GM23338 (cell line): ENCODE measurements around the gene TF. TPM values are rescaled to one million over a fixed set of nuclear protein-coding genes. Genes with fewer than 3 reads are reported as not detected.

Experiments used
- ATAC-seq: fragments of 200-7000 bp; cut with Tn5 transposase; 3 replicates; pipeline ENCODE4 v1.9.1; 2020
- DNase-seq: peaks from one replicate; pipeline ENCODE4 v3.0.0-alpha.2; 2015; ENCODE audit warnings: low spot score
- H2AFZ ChIP-seq: fragments of 200-600 bp; sonication (generic); 2 replicates; pipeline ENCODE4 v1.8.0; 2016; ENCODE audit warnings: antibody characterized with exemption, mild to moderate bottlenecking, moderate library complexity
- H3F3A ChIP-seq: fragments of 200-600 bp; sonication (generic); replicated peaks from 2 replicates; pipeline ENCODE4 v1.8.0; 2017; ENCODE audit warnings: antibody characterized with exemption, mixed run types, low read depth
- H3K27ac ChIP-seq: fragments of 200-600 bp; sonication (generic); 2 replicates; pipeline ENCODE4 v1.6.1; 2016; ENCODE audit warnings: low read depth
- H3K27me3 ChIP-seq: fragments of 200-600 bp; sonication (generic); 2 replicates; pipeline ENCODE4 v1.8.0; 2016; ENCODE audit warnings: mild to moderate bottlenecking, mixed run types, moderate library complexity; ENCODE audit not compliant: insufficient read depth
- H3K36me3 ChIP-seq: fragments of 200-600 bp; sonication (generic); 2 replicates; pipeline ENCODE4 v1.8.0; 2016; ENCODE audit warnings: mild to moderate bottlenecking; ENCODE audit not compliant: insufficient read depth
- H3K4me1 ChIP-seq: fragments of 200-600 bp; sonication (generic); 2 replicates; pipeline ENCODE4 v1.8.0; 2016; ENCODE audit warnings: mild to moderate bottlenecking, moderate library complexity; ENCODE audit not compliant: insufficient read depth
- H3K4me2 ChIP-seq: fragments of 200-600 bp; sonication (generic); 2 replicates; pipeline ENCODE4 v1.7.1; 2017; ENCODE audit warnings: mixed run types
- H3K4me3 ChIP-seq: fragments of 200-600 bp; sonication (generic); 2 replicates; pipeline ENCODE4 v1.6.1; 2016; ENCODE audit warnings: mixed run types
- H3K79me2 ChIP-seq: fragments of 200-600 bp; sonication (generic); replicated peaks from 2 replicates; pipeline ENCODE4 v1.8.0; 2017; ENCODE audit warnings: mild to moderate bottlenecking; ENCODE audit not compliant: insufficient read depth
- H3K9me2 ChIP-seq: fragments of 200-600 bp; sonication (generic); 2 replicates; pipeline ENCODE4 v1.8.0; 2017; ENCODE audit not compliant: insufficient read depth
- H4K20me1 ChIP-seq: fragments of 200-600 bp; sonication (generic); replicated peaks from 2 replicates; pipeline ENCODE4 v1.8.0; 2017; ENCODE audit warnings: mild to moderate bottlenecking; ENCODE audit not compliant: insufficient read depth
- H3K27ac Mint-ChIP-seq: 2 replicates; pipeline ENCODE4 v1.8.0; 2020; ENCODE audit warnings: inconsistent platforms, mild to moderate bottlenecking, moderate library complexity, mixed read lengths
- H3K27me3 Mint-ChIP-seq: 3 replicates; pipeline ENCODE4 v1.8.0; 2022; ENCODE audit warnings: low read depth, mild to moderate bottlenecking, moderate library complexity, mixed read lengths, inconsistent platforms; ENCODE audit not compliant: insufficient read depth, poor library complexity
- H3K36me3 Mint-ChIP-seq: 3 replicates; pipeline ENCODE4 v1.8.0; 2021; ENCODE audit warnings: low read depth, mild to moderate bottlenecking, inconsistent platforms, moderate library complexity, mixed read lengths
- H3K4me1 Mint-ChIP-seq: 3 replicates; pipeline ENCODE4 v1.8.0; 2020; ENCODE audit warnings: mild to moderate bottlenecking, inconsistent platforms, mixed read lengths
- H3K4me3 Mint-ChIP-seq: 3 replicates; pipeline ENCODE4 v1.8.0; 2021; ENCODE audit warnings: moderate library complexity, mild to moderate bottlenecking, inconsistent platforms, mixed read lengths
- H3K9me3 Mint-ChIP-seq: 3 replicates; pipeline ENCODE4 v1.8.0; 2020; ENCODE audit warnings: moderate library complexity, mild to moderate bottlenecking, inconsistent platforms, mixed read lengths
- CREB1 ChIP-seq: fragments of 250-450 bp; sonication (Bioruptor Pico); IDR thresholded peaks from 2 replicates; pipeline ENCODE4 v1.5.0; 2020; ENCODE audit warnings: low read depth, mild to moderate bottlenecking, moderate library complexity
- ETS1 ChIP-seq: IDR thresholded peaks from 2 replicates; pipeline ENCODE4 v1.6.1; 2016; ENCODE audit warnings: antibody characterized with exemption
- EZH2 ChIP-seq: fragments of 200-600 bp; sonication (generic); IDR thresholded peaks from one replicate; pipeline ENCODE4 v1.8.0; 2017; ENCODE audit warnings: antibody characterized with exemption, mild to moderate bottlenecking, low read depth; ENCODE audit not compliant: unreplicated experiment
- EZH2phosphoT487 ChIP-seq: fragments of 200-600 bp; sonication (generic); IDR thresholded peaks from one replicate; pipeline ENCODE4 v1.8.1; 2018; ENCODE audit warnings: antibody characterized with exemption; ENCODE audit not compliant: unreplicated experiment
- JUNB ChIP-seq: IDR thresholded peaks from one replicate; pipeline ENCODE4 v1.6.1; 2016; ENCODE audit warnings: antibody characterized with exemption; ENCODE audit not compliant: unreplicated experiment
- NANOG ChIP-seq: IDR thresholded peaks from 2 replicates; pipeline ENCODE4 v1.6.1; 2016; ENCODE audit warnings: antibody characterized with exemption, borderline replicate concordance
- POLR2AphosphoS5 ChIP-seq: IDR thresholded peaks from 2 replicates; pipeline ENCODE4 v1.6.1; 2016; ENCODE audit warnings: antibody characterized with exemption, low read depth
- STAT1 ChIP-seq: IDR thresholded peaks from one replicate; pipeline ENCODE4 v1.6.1; 2016; ENCODE audit warnings: antibody characterized with exemption; ENCODE audit not compliant: unreplicated experiment
- ZNF114 ChIP-seq: fragments of 250-450 bp; sonication (Bioruptor Pico); IDR thresholded peaks from 2 replicates; pipeline ENCODE4 v1.5.0; 2020; ENCODE audit warnings: mild to moderate bottlenecking, moderate library complexity
- polyA plus RNA-seq: library from polyadenylated mRNA; unstranded; fragments of >200 nt; fragmentation: Nextera tagmentation; extraction: Ambion mirVana; gene quantifications from 2 replicates; pipeline ENCODE4 v1.2.1, GENCODE V29; 2016
- total RNA-seq: library from RNA; depleted of rRNA; stranded (reverse); fragments of >200 nt; shearing (Covaris generic); gene quantifications from 2 replicates; pipeline ENCODE4 v1.2.3, GENCODE V29; 2014
- TF ChIP-seq, protein P1 (sequence below), 2 experiments: fragments of 200-600 bp in 1 of 2; sonication (generic) in 1 of 2; conservative IDR thresholded peaks; 2 replicates each; pipeline versions ENCODE4 v1.5.1 to v1.6.1; 2016 to 2017; ENCODE audit warnings: antibody characterized with exemption in 2 of 2, low read depth in 2 of 2, mild to moderate bottlenecking in 2 of 2, moderate library complexity in 1 of 2
- TF ChIP-seq, protein P2 (sequence below): IDR thresholded peaks from one replicate; pipeline ENCODE4 v1.6.1; 2018; ENCODE audit warnings: antibody characterized with exemption; ENCODE audit not compliant: unreplicated experiment

Gene TF
- total and polyA plus RNA-seq, 2 experiments from 2014 or later = 0.03 to 0.76 TPM

GRCh38 chr3:133805384-133805701, 59.1 kb downstream of the TF start (continued):
- no peak for TF ChIP-seq ZNF114 (CRISPR knock-in tag)
- TF ChIP-seq POLR2AphosphoS5 = no peak
- TF ChIP-seq CREB1 (CRISPR knock-in tag) = no peak
- TF ChIP-seq, protein P1, sequence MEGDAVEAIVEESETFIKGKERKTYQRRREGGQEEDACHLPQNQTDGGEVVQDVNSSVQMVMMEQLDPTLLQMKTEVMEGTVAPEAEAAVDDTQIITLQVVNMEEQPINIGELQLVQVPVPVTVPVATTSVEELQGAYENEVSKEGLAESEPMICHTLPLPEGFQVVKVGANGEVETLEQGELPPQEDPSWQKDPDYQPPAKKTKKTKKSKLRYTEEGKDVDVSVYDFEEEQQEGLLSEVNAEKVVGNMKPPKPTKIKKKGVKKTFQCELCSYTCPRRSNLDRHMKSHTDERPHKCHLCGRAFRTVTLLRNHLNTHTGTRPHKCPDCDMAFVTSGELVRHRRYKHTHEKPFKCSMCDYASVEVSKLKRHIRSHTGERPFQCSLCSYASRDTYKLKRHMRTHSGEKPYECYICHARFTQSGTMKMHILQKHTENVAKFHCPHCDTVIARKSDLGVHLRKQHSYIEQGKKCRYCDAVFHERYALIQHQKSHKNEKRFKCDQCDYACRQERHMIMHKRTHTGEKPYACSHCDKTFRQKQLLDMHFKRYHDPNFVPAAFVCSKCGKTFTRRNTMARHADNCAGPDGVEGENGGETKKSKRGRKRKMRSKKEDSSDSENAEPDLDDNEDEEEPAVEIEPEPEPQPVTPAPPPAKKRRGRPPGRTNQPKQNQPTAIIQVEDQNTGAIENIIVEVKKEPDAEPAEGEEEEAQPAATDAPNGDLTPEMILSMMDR (conservative IDR thresholded peaks at IDR 0.05; ENCODE audit: low read depth in 2 of 2) = no peak
- TF ChIP-seq EZH2 = no peak
- TF ChIP-seq NANOG = no peak
- TF ChIP-seq JUNB = no peak
- TF ChIP-seq EZH2phosphoT487 = no peak

DNA sequence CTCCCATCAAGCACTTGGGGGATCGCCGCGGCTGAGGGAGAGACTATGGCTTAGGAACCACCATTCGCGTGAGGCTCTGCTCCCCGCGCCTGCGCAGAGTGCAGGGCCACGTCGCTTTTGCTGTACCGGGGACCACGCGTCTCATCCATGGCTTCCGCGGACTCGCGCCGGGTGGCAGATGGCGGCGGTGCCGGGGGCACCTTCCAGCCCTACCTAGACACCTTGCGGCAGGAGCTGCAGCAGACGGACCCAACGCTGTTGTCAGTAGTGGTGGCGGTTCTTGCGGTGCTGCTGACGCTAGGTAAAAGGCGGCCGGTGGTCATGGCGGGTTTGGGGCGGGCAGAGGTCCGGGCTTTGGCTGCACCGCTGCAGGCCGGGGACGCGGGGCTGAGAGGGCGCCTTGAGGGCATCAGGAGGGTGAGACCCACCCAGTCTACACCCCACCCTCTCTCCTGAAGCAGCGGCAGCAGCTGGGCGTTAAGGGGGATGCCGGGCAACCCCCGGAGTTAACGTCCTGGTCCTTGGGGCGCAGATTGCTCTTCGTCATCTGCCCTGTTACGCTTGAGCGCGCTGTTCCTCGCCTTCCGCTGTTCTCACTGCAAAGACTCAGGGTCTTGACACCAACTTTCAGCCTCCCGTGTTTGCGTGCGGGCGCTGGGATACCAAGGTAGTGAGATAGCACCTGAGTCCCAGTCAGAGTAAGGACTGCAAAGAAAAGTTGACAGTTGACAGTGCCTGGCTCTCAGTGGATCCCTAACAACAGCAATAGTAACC, 59.7 kb downstream of the TF start, which contains the start of gene SRPRB:
SRPRB (plus strand) TSS at position 114 of the 774 bp plus-strand sequence; CDS start at position 148, 34 bp downstream.
- Mint-ChIP-seq H3K9me3 (no peaks in the 10 kb centered on the region), H3K4me3 (peak within 1 kb of the TSS; percentile 93), H3K4me1 (peaks cover 11% of the 10 kb centered on the region), H3K27me3 (peaks cover 3% of the 10 kb centered on the region), H3K36me3 (peaks cover 35% of the 10 kb centered on the region), H3K27ac (peak within 1 kb of the TSS; percentile 95)
- Histone ChIP-seq H3K4me3 (peak within 1 kb of the TSS; percentile 86), H3K4me1 (peaks cover 5% of the 10 kb centered on the region), H3K27ac (no peak within 1 kb of the TSS), H3K4me2 (peak within 1 kb of the TSS; percentile 80), H3K9me2 (no peaks in the 10 kb centered on the region; the same call in 1 of the 2 replicates), H3F3A (no peaks in the 10 kb centered on the region), H4K20me1 (no peaks in the 10 kb centered on the region; the same call in 1 of the 2 replicates), H3K79me2 (peaks cover 19% of the 10 kb centered on the region), H2AFZ (peak within 1 kb of the TSS; percentile 94), H3K36me3 (peaks cover 15% of the 10 kb centered on the region), H3K27me3 (no peaks in the 10 kb centered on the region)
- peak; percentile 99 for ATAC-seq
- DNase-seq = peak; percentile 93
- TF ChIP-seq ZNF114 (CRISPR knock-in tag) = no peak
- TF ChIP-seq JUNB = no peak
- TF ChIP-seq, protein P1 (conservative IDR thresholded peaks at IDR 0.05; ENCODE audit: low read depth in 2 of 2) = no peak
- peak; percentile 88 for TF ChIP-seq ETS1
- TF ChIP-seq, protein P2, sequence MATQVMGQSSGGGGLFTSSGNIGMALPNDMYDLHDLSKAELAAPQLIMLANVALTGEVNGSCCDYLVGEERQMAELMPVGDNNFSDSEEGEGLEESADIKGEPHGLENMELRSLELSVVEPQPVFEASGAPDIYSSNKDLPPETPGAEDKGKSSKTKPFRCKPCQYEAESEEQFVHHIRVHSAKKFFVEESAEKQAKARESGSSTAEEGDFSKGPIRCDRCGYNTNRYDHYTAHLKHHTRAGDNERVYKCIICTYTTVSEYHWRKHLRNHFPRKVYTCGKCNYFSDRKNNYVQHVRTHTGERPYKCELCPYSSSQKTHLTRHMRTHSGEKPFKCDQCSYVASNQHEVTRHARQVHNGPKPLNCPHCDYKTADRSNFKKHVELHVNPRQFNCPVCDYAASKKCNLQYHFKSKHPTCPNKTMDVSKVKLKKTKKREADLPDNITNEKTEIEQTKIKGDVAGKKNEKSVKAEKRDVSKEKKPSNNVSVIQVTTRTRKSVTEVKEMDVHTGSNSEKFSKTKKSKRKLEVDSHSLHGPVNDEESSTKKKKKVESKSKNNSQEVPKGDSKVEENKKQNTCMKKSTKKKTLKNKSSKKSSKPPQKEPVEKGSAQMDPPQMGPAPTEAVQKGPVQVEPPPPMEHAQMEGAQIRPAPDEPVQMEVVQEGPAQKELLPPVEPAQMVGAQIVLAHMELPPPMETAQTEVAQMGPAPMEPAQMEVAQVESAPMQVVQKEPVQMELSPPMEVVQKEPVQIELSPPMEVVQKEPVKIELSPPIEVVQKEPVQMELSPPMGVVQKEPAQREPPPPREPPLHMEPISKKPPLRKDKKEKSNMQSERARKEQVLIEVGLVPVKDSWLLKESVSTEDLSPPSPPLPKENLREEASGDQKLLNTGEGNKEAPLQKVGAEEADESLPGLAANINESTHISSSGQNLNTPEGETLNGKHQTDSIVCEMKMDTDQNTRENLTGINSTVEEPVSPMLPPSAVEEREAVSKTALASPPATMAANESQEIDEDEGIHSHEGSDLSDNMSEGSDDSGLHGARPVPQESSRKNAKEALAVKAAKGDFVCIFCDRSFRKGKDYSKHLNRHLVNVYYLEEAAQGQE = no peak
- TF ChIP-seq EZH2phosphoT487 = no peak
- no peak for TF ChIP-seq STAT1
- TF ChIP-seq CREB1 (CRISPR knock-in tag) = peak; percentile 55; the same call in 1 of the 2 replicates
- peak; percentile 95 for TF ChIP-seq POLR2AphosphoS5
